HG03135 (cell line): ENCODE measurements around the gene RABGAP1L.
"Not testable (repeated sequence)": the region's sequence is repeated elsewhere in the genome, so short reads cannot be mapped to it uniquely, and the experiment has no call there.

Source experiments
- ATAC-seq: cut with Tn5 transposase; IDR thresholded peaks from one replicate; pipeline ENCODE4 v1.9.1; 2021; ENCODE audit warnings: mild to moderate bottlenecking, moderate library complexity; ENCODE audit not compliant: unreplicated experiment

RABGAP1L gene

DNA sequence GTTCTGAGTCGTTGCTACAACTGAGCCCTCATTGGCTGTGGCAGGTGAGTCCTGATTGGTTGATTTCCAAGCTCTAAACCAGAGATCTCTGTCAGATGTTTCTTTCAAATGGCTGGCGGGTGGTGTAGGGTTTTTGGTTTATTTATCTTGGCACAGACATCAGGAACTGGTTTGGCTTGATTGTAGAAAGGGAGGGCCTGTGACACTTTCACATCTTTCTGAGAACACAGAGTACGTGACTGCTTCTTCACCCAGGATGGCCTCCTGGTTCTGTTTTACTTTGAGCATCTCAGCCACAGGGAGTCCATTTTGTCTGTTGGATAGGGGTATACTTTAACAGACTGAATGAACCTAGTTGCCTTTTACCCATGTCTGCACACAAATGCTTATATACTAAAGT, 199.0 kb downstream of the RABGAP1L start:
- ATAC-seq: no peak

DNA sequence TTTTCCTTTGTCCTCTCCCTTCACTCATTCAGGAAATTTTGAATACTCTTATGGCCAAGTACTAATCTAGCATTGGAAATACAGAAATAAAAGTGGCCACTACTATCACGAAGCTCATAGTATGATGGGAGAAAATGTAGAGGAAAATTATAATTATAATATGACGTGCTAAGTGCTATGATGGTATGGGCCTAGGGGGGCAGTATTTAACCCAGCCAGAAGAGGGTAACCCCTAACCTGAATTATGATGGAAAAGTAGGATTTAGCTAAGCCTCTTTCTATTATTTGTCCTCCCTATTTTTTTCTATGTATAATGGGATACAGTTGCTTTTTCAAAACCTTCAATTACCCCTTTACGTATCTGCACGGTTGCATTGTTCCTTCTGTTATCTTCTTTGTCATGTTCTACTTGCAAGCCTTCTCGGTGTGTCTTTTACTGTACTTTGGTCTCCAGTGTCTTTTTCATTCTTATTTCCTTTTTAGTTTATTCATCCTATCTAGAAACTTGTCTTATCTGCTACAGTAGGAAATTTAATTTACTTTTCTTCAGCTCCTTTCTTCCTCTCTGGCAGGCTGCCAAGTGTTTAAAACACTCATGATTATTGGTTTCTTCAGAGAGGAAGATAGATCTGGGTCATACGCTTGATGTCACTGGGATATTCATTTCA, 199.6 kb downstream of the RABGAP1L start:
- no peak for ATAC-seq

DNA sequence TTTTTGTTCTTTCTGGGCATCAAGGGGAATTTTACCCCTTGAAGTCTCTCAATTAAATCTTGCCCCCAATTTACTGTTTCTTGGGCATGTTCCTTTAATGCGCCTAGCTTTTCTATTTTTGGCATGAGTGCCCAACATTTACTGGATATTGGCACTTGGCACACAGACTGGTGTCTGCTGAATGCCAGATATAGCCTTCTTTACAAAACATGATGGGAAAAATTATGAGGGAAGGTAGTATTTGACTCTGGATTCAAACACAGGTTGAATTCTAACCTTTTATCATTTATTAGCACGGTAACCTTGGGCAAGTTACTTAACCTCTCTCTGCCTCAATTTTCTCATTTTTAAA, 200.1 kb downstream of the RABGAP1L start:
- ATAC-seq: no peak

DNA sequence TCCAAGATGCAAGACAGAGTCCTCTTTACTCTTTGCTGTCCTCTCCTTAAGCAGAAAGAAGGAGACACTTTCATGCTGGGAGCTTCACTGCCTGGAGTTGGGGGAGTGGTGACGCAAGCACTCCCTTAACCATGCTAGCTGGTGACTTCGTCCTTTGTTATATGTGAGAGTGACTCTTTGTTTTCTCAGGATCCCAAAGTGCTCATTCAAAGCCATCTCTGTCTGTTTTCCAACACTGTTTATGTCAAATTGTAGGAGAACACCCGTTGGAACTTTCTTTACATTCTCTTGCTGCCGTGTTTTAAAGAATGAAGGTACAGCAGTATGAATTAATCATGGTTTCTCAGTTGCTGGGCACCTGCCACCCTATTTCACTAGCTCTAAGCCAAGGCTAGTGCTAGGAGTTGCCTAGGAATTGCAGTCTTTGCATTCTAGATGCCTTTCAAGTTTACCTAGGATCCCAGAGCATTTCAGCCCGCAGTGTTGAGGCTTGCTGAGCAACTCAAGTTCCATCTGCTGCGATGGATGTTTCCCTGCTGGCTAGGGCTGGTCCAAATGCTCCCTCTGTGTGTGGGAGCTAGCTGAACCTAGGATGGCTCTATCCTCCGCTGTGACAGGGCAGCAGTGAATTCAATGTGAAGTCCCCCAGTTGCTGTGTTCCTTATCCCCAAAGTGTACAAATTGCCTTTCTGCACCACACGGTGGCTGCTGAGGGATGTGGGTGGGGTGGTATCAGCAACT, 205.8 kb downstream of the RABGAP1L start:
- no peak for ATAC-seq

DNA sequence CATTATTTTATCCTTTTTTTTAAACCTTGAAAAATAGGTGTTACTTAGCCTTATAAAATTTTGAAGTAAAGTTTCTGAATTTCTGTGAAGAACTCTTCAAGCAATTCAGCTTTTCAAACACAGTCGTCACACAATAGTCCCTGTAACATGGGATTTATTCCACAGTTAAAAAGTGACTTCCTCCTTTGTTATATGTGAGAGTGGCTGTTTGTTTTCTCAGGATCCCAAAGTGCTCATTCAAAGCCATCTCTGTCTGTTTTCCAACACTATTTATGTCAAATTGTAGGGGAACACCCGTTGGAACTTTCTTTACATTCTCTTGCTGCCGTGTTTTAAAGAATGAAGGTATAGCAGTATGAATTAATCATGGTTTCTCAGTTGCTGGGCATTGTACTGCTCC, 207.6 kb downstream of the RABGAP1L start:
- ATAC-seq: no peak

DNA sequence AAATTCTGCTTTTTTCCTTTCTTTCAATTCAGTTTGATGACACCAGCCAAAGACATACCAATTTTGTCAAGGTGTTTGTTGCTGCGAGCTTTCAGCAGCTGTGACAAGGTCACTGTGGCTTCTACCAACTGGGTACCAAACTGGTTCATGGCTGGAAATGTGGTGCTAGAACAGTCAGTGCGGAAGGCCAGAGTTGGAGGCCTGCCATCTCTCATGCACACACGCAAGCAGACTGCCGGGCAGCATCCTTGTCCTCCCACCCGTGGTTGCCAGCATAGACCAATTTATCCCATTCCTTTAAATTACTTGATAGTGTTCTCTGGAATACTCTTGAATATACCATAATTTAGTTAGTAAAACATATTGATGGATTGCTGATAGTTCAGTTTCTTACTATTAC, 208.6 kb downstream of the RABGAP1L start:
- ATAC-seq: no peak

DNA sequence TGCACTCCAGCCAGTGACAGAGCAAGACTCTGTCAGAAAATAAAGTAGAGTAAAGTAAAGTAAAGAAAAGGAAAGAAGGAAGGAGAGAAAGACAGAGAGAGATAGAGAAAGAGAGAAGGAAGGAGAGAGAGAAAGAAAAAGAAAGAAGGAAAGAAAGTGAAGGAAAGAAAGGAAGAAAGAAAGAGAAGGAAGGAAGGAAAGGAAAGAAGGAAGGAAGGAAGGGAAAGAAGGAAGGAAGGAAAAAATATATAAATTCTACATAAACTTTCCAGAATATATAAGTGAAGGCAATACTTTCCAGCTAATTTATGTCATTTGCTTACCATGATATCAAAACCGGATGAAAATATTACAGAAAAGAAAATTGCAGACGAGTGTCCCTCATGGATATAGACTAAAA, 216.7 kb downstream of the RABGAP1L start:
- no peak for ATAC-seq

DNA sequence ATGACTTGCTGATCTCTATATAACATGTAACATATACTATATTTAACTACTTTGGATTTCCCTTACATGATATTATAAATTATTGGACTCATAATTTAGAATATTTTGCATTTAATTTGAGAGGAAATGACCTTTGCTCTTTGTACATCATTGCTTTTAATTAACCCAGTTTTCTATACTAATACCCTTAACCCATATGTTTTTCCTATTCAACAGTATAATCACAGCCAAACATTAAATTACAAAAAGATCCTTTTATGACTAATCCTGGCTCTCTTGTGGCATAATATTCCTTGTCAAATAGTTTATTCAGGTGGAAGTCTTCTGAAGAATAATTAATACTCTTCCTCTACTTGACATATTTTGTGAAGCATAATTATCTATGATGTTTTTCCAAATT, 232.4 kb downstream of the RABGAP1L start:
- no peak for ATAC-seq

DNA sequence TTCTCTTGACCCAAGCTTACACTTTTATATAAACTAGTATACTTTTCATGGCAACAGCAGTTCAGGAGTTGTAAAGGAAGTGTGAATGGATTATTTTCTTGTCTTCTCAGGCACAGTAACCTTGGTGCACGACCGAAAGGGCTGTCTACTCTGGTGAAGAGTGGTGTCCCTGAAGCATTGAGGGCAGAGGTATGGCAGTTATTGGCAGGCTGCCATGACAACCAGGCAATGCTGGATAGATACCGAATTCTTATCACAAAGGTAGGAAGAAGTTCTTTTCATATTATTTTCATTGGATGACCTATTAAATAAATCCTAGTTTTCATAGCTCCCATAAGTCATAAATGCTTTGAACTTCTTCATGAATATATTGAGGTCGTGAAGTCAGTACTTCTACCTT, 234.6 kb downstream of the RABGAP1L start:
- ATAC-seq: no peak

DNA sequence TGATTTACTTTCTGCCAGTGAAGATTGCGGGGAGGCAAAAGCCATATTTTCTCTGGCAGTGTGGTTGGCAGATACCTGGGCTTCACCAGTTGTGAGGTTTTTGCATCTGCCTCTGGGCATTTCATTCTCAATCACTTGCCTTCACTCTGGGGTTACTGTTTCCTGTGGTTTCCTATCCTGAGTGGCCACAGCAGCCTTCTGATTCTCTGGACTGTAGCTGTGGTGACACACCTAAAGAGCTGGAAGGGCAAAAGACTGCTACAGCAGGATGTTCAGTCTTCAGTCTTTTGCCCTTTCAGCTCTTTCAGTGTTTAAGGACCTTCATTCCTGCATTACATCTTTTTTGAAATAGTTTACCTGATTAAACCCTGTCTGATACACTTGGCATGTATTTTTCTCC, 237.9 kb downstream of the RABGAP1L start:
- ATAC-seq: no peak

DNA sequence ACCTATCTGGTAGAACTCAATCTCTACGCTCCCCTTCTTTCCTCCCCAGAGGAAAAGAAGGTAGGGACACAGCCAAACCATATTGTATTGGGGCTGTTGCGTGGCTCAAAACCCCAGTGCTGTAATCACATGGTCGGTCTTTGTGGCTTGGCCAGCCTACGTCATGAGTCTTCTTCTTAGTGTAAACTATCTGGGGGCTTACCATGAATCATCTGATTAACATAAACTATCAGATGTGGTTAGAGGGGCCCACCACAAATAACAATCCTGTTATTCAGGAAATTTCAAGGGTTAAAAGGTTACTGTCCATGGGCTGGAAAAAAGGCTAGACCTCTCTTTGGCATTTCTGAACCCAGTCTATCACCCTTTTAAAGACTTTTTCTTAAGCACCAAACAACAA, 238.9 kb downstream of the RABGAP1L start:
- ATAC-seq: no peak

DNA sequence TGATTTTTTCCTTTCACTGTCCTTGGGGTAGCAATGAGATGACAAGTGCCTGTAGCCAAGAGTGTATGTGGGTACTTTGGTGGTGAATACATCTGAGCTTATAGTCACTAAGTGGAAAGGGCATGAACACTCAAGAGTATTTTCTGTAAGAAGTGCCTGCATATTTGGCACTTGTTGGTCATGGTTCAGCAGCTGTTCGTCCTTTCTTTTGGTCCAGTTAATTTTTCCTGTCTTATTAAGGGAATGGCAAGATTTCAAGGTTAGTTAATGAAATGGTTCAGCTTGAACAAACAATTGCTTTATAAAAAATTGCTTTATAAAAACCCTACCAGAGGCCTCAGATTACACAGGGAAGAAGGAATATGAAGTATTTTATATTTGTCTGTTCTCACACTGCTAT, 239.9 kb downstream of the RABGAP1L start:
- no peak for ATAC-seq

DNA sequence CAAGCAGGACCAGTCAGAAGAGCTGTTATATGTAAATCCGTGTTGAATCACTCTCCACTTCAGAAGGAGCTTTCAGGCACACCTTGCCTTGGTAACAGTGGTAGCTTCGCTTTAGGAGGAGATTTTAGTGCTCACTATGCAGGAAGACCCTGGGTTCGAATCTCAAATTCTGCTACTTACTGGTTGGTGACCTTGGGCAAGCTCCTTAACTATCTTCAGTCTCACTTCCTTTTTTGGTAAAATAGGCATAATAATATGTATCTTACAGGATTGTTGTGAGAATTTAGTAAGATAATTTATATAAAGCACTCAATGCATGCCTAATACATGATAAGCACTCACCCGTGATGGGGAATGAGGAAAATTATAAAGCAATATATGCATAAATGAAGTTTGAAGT, 241.8 kb downstream of the RABGAP1L start:
- no peak for ATAC-seq

DNA sequence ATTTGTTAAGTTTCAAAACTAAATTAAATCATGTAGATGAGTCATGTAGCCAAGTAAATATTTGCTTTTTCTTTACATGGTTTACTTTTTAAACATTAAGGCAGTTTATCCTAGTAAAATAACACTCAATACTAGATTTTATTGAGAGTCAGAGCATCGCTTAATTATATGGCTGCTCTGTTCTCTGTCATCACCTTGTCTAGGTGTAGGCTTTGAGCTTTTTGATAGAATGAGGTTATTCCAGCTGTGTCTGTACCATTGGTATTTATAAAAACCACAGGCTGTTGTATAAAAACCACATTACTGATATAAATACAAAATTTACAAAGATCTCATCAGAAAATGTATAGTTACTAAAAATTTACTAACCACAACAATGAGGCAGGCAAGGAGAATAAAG, 245.9 kb downstream of the RABGAP1L start:
- ATAC-seq: no peak

DNA sequence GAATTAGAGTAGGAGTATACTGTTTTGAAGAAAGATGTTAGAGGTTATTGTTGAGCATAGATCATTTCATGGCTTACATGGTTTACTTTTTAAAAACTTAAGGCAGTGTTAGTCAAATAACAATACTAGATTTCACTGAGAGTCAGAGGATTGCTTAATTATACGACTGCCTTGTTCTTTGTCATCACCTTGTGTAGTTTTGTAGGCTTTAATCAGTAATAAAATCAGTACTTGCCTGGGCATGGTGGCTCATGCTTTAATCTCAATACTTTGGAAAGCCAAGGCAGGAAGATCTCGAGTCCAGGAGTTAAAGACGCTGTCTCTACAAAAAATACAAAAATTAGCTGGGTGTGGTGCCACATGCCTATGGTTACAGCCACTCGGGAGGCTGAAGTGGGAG, 247.1 kb downstream of the RABGAP1L start:
- ATAC-seq: no peak

DNA sequence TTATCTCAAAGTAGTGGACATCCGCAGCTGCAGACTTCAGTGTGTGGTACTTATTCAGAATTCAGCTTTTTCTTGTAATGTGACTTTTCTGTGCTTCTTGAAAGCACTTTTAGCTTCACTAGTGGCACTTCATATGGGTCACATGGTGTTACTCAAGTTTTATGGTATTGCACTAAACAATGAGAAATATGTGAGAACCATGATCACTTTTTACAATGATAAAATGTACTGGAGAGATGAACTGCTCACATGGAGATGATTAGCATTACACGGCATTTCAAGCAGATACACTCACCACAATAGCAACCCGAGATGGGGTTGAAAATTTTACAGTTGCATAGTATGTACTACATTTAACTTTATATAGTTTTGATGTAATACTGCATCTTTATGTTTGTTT, 248.3 kb downstream of the RABGAP1L start:
- no peak for ATAC-seq

DNA sequence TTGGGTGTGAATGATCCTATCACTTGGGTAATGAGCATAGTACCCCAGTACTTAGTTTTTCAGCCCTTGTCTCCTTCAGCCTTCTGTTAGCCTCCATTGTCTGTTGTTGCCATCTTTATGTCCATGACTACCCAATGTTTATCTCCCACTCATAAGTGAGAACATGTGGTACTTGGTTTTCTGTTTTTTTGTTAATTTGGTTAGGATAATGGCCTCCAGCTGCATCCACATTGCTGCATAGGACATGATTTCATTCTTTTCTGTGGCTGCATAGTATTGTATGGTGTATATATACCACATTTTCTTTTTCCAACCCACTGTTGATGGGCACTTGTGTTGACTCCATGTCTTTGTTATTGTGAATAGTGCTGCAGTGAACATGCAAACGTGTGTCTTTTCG, 248.8 kb downstream of the RABGAP1L start:
- ATAC-seq: no peak

DNA sequence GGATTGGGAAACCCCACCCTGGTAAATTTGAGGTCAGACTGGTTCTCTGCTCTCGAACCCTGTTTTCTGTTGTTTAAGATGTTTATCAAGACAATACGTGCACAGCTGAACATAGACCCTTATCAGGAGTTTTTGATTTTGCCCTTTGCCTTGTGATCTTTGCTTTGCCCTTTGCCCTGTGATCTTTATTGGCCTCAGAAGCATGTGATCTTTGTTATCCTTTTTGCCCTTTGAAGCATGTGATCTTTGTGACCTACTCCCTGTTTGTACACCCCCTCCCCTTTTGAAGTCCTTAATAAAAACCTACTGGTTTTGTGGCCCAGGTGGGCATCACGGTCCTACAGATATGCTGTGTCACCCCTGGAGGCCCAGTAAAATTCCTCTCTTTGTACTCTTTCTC, 250.5 kb downstream of the RABGAP1L start:
- ATAC-seq: not testable (repeated sequence)

DNA sequence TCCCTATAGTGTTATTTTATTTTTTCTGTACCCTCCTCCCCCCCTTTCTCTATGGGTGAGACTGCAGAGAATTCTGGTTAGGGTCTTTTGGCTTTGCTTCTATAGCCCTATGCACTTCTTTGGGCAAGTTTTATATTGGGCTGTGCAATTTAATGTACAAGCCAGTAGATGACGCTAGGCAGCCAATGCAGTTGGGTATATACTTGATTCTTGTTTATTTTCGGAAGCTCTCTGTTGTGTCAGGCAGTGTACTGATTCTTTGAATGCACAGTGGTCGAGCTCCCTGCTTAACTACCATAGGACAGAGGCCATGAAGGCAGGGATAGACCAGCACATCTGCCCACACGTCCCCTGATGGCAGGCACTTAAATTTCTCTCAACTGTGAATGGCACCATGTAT, 254.3 kb downstream of the RABGAP1L start:
- no peak for ATAC-seq

DNA sequence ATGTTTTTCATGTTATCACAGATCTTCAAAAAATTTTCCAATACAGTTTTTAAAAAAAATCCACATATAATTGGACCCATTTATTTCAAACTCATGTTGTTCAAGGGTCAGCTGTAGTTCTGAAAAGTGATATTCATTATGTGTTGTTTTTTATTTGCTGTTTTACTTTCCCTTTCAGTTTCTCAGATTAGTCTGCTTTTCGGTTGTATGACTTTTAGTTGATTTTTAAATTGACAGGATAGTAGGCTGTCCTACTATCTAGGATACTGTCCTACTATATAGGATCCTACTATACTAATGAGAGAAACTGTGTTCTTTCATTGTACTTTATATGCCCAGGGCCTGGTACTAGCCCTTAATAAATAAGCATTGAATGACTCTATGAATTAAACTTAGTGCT, 254.9 kb downstream of the RABGAP1L start:
- no peak for ATAC-seq

DNA sequence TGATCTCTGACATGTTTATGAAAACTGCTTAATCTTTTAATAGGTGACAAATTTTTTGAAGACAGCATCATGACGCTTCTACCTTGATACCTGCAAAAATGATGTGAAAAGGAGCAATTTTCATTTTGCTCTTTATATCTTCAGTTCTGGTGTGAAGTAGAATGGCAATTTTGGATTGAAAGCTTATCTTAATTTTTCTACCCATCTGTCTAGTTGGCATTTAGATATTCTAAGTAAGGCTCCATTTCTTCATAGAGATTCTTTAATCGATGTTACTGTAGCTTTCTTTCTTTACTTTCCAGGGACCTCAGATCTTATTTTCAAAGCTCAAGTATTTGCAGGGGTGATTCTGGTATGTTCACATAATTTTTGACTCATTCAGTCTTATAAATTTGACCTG, 256.2 kb downstream of the RABGAP1L start:
- ATAC-seq: no peak

DNA sequence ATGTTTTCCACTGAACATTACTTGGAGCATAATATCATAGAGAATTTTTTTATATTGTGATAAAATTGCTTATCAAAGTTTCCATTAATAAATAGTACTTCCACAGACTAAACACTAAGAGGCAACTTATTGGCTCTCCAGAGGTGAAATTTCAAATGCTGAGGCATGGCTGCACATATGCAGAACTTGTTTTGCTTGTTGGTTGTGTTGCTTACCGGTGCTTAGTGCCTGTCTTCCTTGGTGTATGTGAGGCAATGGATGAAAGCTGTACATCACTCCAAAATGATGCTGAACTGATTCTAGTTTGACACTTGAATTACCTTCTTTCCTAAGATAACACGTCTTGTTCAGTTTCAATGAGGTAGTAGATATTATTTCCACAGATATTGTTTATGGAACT, 258.6 kb downstream of the RABGAP1L start:
- no peak for ATAC-seq

DNA sequence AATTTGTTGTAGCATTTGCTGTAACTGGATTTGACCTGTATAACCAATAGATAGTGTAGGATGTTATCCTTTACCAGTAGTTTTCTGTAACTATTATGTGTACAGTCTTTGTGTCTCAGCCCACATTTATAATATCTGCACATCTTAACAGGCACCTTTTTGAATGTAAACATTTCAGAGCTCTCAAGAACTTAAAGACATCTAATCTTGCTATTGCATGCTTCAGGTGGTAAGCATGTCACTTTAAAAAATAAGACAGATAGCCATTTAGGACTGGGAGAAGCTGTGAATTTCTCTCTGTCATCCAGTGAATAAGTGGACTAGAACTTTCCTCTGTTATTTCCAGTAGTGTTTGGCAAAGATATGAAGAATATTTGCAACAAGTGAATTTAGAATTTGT, 265.8 kb downstream of the RABGAP1L start:
- ATAC-seq: no peak
